Anterior cingulate cortex (tissue), 58 donors: ENCODE data around the gene DPRX.
"Not testable (repeated sequence)": the region's sequence is repeated elsewhere in the genome, so short reads cannot be mapped to it uniquely, and the experiment has no call there.

Source experiments
- DNase-seq, 58 donors: peaks; one replicate each; lab custom pipeline; 2025; lab: John Stamatoyannopoulos, UW

DPRX gene

GRCh38 chr19:53644061-53644816 is 12.4 kb downstream of the DPRX start:
- no peak for DNase-seq

- DNase-seq = no peak
Observed at GRCh38 chr19:53646144-53646543, 14.3 kb downstream of the DPRX start.

- no peak for DNase-seq
Observed at GRCh38 chr19:53647350-53647749, 15.6 kb downstream of the DPRX start.

- no peak for DNase-seq
Observed at GRCh38 chr19:53647792-53648191, 16.0 kb downstream of the DPRX start.

- no peak for DNase-seq
Observed at GRCh38 chr19:53649746-53650593, 18.2 kb downstream of the DPRX start.

- DNase-seq = no peak
Observed at GRCh38 chr19:53652476-53652875, 20.7 kb downstream of the DPRX start.

- no peak for DNase-seq
Observed at GRCh38 chr19:53655042-53655665, 23.4 kb downstream of the DPRX start.

GRCh38 chr19:53657330-53657729 is 25.5 kb downstream of the DPRX start:
- no peak for DNase-seq

- no peak for DNase-seq
Observed at GRCh38 chr19:53657778-53658177, 26.0 kb downstream of the DPRX start.

GRCh38 chr19:53659292-53659691 is 27.5 kb downstream of the DPRX start:
- peak in 25 of 58 donors; percentile 0 to 53 (median 7) for DNase-seq

GRCh38 chr19:53660584-53660983 is 28.8 kb downstream of the DPRX start:
- no peak for DNase-seq

GRCh38 chr19:53662209-53662608 is 30.4 kb downstream of the DPRX start:
- DNase-seq = no peak

GRCh38 chr19:53664152-53664551 is 32.4 kb downstream of the DPRX start:
- DNase-seq = no peak

- DNase-seq = no peak
Observed at GRCh38 chr19:53664760-53665159, 33.0 kb downstream of the DPRX start.

GRCh38 chr19:53666331-53666730 is 34.5 kb downstream of the DPRX start:
- not testable (repeated sequence) for DNase-seq

- not testable (repeated sequence) for DNase-seq
Observed at GRCh38 chr19:53668804-53669203, 37.0 kb downstream of the DPRX start.

- no peak for DNase-seq
Observed at GRCh38 chr19:53670345-53670744, 38.5 kb downstream of the DPRX start.

GRCh38 chr19:53671663-53672062 is 39.9 kb downstream of the DPRX start:
- DNase-seq = peak in 1 of 58 donors; percentile 3
